Activated CD8-positive, alpha-beta memory T cell treated with anti-CD3 and anti-CD28 coated beads for 4 hours (primary cell): ENCODE data around the gene CDK14.

ENCODE experiments used
- DNase-seq, 2 donors: peaks; one replicate each; pipeline ENCODE4 v3.0.0-alpha.2; 2020; ENCODE audit warnings: low read depth in 2 of 2

Gene CDK14

GRCh38 chr7:90596671-90597562, 796 bp downstream of the CDK14 start:
- no peak for DNase-seq

- no peak for DNase-seq
Measured at GRCh38 chr7:90597563-90598253, 1.6 kb downstream of the CDK14 start.

- no peak for DNase-seq
Measured at GRCh38 chr7:90599038-90599437, 2.9 kb downstream of the CDK14 start.

GRCh38 chr7:90599892-90600555, 3.9 kb downstream of the CDK14 start:
- DNase-seq: no peak

- DNase-seq: no peak
Measured at GRCh38 chr7:90602303-90602702, 6.2 kb downstream of the CDK14 start.

GRCh38 chr7:90603346-90603745, 7.2 kb downstream of the CDK14 start:
- no peak for DNase-seq

- DNase-seq: no peak
Measured at GRCh38 chr7:90604383-90604782, 8.3 kb downstream of the CDK14 start.

- DNase-seq: no peak
Measured at GRCh38 chr7:90605055-90605454, 8.9 kb downstream of the CDK14 start.

GRCh38 chr7:90607196-90607595, 11.1 kb downstream of the CDK14 start:
- no peak for DNase-seq

GRCh38 chr7:90610105-90610504, 14.0 kb downstream of the CDK14 start:
- DNase-seq: no peak

GRCh38 chr7:90611115-90611514, 15.0 kb downstream of the CDK14 start:
- DNase-seq: no peak

GRCh38 chr7:90613088-90613498, 17.0 kb downstream of the CDK14 start:
- DNase-seq: no peak

GRCh38 chr7:90617442-90617841, 21.3 kb downstream of the CDK14 start:
- no peak for DNase-seq

GRCh38 chr7:90618876-90619275, 22.8 kb downstream of the CDK14 start:
- DNase-seq: no peak

GRCh38 chr7:90621125-90621746, 25.1 kb downstream of the CDK14 start:
- no peak for DNase-seq

- no peak for DNase-seq
Measured at GRCh38 chr7:90621747-90622140, 25.6 kb downstream of the CDK14 start.

- DNase-seq: no peak
Measured at GRCh38 chr7:90622670-90623069, 26.5 kb downstream of the CDK14 start.

- DNase-seq: no peak
Measured at GRCh38 chr7:90624225-90624911, 28.2 kb downstream of the CDK14 start.

GRCh38 chr7:90625051-90625450, 28.9 kb downstream of the CDK14 start:
- no peak for DNase-seq

- DNase-seq: no peak
Measured at GRCh38 chr7:90625562-90625961, 29.4 kb downstream of the CDK14 start.

GRCh38 chr7:90626013-90626412, 29.9 kb downstream of the CDK14 start:
- no peak for DNase-seq
